GM18858 (cell line): ENCODE results near the gene POFUT2.
"Not testable (repeated sequence)": the region's sequence is repeated elsewhere in the genome, so short reads cannot be mapped to it uniquely, and the experiment has no call there.

Source experiments
- ATAC-seq: cut with Tn5 transposase; IDR thresholded peaks from one replicate; pipeline ENCODE4 v1.9.1; 2021; ENCODE audit not compliant: unreplicated experiment

POFUT2 gene

DNA sequence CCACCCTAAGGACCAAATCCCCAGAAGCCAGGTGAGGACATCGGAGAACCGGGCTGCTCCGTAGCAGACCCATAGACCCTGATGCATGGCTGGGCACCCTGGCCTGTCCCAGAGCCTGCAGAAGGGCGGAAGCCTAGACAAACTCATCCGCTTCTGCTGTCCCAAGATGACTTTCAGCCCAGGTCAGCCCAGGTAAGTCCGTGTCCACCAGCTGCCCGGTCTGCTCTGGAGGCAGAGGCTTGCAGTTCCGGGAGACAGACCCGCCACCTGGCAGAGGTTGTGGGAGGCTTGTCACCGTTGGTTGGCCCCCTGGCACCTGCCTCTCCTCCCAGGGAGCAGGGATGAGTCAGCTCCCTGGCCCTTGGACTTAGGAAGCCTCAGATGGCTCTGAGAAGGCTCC is 22.8 kb upstream of the POFUT2 start:
- no peak for ATAC-seq

DNA sequence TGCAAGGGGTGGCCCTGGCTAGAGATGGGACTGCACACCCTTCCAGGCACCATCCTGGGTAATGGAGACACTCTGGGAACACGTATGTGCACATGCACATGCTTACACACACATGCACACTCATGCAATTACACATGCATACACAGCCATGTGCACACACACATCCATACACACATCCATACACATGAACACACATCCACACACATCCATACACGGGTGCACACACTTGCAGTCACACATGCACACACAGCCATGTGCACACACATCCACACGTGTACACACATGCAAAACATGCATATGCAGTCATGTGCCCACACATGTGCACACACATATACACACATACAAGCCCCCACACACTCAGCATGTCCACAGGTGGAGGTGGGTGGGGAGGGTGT is 22.3 kb upstream of the POFUT2 start:
- no peak for ATAC-seq

DNA sequence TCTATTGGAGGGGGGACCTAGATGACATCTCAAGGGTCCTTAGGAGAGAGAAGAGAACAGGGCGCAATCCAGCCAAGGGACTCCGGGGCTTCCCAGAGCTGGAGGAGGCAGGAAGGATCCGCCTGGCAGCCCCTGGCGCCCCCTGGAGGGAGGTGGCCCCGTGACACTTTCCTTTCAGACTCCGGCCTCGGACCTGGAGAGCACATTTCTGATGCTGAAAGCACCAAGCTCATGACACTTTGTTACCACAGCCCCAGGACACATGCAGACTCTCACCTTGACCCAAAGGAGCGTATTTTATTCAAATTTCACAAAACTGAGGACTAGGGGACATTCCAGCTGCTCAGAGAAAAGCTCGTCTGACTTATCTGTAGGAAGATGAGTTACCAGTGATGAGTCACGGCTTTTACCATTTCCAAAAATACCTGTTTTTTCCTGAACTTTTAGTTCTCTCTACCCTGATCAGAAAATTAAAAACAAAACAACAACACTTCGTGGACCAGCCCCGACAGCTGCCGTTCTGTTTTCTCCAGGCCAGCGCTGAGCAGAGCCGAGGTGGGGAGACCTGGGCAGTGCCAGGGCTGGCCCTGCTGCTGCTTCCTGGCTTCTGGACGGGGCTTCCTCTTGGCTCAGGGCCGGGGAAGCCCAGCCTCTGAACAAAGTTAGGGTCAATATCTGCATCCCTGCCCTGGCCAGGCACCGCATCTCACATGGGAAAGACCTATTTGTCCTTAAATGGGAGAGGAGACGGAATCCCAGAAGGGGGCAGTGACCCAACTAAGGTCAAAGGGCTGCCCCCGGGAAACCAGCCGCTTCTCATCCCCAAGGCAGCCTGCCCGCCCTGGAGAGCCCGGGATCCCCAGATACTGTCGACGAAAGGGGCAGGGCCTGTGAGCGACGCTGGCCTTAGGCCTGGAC is 21.6 kb upstream of the POFUT2 start:
- ATAC-seq = no peak

DNA sequence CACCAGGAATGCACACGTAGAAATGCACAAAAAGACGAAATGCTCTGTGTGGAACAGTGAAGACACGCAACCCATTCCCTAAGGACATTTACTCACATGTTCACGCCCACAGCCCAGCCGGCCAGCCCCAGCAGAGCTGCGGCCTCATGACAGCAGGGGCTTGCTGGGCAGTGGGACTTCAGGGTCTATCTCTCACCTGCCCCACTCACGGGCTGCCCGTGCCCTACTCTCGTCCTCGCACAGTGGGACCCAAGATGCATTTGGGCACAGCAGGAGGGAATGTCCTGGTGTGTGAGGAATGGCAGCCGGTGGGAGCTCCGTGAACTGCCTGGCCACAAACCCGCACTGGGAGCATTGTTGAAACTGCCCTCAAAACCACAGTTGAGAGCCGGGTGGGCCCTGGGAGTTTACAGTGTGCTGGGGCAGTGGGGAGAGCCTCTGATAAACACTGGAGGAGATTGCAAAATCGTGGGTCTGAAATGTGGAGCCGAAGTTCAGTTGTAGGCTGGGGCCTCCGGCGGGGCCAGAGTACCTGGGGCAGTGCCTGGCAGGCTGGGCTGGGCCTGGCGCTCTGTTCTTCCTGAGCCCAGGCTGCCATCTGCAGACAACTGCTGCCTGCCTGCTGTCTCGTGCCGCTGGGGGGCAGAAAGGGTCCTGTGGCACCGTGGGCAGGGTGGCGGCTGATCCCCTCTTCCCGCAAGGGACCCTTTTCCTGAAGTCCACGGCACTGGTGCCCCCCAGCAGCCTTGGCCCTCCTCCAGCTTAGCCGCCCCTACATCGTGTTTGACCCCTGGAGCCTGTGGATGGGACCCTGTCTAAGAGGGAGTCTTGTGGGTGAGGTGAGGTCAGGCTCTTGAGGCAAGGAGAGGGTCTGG is 20.7 kb upstream of the POFUT2 start:
- ATAC-seq = no peak

DNA sequence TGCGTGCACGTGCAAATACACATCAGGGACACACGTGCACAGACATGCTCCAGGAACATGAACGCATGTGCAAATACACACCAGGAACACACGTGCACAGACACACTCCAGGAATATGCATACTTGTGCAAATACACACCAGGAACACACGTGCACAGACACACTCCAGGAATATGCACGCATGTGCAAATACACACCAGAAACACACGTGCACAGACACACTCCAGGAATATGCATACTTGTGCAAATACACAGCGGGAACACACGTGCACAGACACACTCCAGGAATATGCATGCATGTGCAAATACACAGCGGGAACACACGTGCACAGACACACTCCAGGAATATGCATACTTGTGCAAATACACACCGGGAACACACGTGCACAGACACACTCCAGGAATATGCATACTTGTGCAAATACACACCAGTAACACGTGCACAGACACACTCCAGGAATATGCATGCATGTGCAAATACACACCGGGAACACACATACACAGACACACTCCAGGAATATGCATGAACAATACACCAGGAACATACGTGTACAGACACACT is 20.0 kb upstream of the POFUT2 start:
- ATAC-seq = not testable (repeated sequence)

DNA sequence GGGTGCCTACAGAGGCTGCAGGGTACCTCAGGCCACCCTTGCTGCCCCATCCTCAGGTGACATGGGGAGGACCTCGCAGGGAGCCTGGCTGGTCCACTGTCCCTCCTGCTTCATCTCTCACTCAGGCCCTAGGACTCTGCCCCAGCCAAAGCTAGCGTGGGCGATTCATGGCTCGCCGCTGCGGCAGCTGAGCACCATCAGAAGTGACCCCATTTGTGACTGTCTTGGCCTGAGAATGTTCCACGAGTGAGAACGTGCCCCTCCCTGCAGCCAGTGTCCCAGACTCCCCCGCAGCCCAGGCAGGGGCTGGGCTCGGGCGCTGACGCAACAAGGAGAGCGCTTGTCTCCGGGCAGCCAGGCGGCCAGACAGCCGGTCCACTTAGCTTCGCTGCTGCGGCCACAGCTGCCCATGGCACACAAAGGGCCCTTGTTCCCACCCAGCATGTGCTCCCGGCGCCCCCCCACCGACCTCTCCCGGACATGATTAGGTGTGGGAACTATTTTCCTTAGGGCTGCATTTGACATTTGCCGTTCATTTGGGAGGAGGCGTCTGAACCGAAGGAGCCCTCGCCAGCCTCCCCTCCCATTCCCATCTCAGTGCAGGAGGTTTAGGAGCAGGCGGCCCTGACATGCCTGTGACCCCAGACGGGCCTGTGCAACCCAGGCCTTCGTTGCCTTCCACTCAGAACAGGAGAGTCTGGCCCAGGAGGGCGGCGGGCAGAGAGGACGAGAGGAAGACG is 19.3 kb upstream of the POFUT2 start:
- no peak for ATAC-seq

DNA sequence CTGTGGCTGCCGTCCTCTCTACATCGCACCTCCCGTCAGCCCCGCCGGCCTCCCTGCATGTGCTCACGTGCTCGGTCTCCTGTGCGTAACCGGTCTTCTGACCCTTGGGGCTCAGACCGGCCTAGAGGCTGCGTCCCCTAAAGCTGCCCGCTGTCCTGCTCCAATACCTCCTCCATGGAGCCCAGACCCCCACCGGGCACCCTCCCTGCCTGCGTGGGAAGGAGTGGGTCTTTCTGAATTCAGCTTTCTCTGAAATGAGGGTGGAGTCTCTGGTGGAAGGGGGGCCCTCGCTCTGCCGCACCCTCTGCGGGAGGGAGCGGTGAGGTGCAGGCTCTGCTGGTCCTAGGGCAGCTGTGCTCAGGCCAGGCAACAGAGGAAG is 18.7 kb upstream of the POFUT2 start:
- ATAC-seq = no peak

DNA sequence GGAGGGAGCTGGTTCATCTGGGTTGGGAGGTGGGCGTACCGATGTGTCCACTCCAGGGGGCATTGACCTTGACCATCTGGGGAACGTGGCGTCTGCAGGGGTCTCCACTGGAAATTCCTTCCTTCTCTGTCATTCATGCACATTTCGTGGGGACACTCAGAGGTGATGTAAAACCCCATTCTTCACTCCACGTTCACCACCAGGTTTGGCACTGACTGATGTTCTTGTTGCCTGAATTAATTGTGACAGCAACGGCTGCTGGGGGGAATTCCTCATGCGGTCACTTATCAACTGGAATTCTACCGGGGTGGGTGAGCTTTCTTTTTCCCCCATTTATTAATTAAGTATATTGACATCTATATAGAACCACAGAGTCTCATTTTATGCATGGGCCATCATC is 18.1 kb upstream of the POFUT2 start:
- no peak for ATAC-seq

DNA sequence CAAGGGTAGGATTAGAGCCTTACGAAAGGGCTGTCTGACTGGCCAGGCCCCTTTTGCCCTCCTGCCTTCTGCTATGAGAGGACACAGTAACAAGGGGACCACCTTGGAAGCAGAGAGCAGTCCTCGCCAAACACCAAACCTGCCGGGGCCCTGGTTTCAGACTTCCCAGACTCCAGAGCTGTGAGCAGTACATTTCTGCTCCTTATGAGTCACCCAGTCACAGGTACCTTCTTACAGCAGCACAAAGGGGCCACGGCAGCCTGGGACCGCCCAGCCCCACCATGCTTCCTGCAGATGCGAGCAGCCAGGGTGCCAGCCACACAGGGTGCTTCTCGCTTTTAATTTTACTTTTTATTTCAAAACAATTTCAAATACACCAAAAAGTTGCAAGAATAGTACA is 17.2 kb upstream of the POFUT2 start:
- ATAC-seq = no peak

DNA sequence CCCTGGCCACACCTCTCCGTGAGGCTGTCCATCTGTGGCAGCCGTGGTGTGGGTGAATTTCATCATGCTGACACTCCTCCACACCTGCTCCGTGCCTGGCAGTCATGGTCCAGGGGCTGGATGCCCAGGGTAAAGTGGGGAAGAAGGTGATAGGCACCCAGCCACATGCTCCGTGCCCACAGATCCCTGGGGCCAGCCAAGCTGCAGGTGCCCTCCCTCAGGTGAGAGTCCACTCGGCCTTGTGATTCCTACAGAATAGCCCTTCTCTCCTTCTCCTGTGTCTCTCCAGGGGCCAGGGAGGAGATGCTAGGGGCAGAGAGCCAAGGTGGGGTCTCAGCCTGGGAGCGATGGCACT is 16.8 kb upstream of the POFUT2 start:
- no peak for ATAC-seq

DNA sequence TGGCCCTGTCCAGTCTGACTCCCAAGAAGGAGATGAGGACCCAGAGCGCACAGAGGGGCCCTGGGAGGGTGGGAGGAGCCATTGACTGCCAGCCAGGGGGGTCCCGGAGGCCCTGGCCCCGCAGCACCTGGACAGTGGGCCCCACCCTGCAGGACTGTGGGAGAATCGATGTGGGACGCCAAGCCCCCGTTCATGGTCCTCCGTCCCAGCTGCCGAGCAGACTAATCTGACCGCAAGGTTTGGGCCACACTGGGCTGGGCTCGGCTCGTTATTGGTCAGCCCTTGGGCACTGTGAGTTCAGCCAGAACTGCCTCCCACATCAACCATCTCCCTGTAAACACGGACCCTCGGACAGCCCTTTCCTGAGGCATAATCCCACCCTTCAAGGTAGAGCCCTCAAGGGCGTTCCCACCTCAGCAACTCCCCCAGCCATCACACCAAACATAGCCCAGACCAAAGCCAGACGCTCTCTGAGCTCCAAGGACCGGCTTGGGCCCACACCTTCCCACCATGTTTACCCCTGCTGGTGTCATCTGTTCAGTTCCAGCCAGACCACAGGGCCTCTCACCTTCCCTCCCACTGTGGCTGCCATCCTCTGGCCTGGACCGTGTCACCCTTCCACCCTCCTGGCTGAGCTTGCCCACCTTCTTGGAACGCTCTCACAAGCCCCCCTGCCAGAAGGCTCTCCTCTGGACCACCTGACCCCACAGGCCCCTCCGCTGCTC is 16.2 kb upstream of the POFUT2 start:
- ATAC-seq = no peak

DNA sequence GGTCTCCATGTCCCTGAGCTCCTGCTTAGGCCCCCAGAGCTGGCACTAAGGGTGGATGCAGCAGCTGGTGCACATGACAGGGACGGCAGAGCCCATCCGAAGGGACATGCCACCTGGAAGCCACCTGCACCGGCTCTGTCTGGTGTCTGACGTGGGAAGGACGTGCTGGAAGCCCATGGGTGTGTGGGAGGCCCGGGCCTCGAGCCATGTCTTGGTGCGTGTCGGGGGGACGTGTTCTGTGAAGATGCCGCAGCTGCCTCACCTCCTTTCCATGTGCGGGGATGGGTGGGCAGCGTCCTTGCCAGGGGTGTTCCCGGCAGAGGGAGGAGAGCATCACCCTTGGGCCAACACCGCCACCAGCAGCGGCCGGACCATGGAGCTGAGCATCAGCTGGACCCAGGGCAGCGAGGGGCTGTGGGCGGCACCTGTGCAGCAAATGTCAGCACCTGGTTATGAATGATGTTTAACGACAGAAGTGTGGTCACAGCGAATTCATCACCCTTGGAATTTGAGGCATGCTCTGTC is 15.5 kb upstream of the POFUT2 start:
- no peak for ATAC-seq

DNA sequence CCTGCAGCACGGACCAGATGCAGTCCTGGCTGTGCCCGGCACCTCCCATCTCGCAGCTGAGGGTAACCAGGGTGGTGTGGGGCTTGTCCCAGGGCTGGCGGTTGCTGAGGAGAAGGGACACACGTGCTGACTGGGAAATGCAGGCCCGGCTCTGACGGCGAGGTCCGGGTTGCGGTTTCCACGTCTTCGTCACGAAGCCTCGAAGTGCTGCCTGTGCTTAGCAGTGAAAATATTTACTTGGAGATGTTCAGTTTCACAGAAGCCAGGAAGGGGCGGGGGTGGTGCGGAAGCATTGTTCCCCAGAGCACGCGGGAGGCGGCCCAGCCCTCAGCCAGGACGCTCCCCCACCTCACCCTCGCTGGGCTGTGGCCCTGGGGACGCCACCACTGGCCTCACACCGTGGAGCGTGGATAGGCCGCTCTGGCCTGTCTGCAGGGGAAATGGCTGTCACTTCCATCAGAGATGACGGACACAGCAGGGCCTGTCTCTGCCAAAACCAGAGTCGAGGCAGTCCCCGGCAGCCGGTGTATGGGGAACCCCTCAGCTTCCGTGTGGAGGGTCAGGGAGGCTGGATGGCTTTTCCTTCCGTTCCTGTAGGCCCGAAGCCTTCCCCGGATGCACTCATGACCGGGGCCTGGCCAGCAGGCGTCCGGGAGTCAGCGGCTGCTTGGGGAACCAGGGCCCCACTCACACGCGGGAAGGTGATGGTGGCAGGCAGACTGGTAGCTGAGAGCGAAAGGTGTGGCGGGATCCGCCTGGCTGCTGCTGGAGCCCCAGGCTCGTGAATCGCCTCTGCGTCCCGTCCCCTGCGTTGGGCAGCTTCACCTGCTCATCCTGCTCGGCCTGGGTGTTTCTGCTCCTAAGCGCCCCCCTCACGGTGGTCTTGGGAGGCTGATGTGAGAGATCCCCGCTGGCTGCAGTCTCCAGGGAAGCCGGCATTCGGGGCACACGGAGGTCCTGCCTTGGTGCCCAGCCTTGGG is 14.7 kb upstream of the POFUT2 start:
- no peak for ATAC-seq

DNA sequence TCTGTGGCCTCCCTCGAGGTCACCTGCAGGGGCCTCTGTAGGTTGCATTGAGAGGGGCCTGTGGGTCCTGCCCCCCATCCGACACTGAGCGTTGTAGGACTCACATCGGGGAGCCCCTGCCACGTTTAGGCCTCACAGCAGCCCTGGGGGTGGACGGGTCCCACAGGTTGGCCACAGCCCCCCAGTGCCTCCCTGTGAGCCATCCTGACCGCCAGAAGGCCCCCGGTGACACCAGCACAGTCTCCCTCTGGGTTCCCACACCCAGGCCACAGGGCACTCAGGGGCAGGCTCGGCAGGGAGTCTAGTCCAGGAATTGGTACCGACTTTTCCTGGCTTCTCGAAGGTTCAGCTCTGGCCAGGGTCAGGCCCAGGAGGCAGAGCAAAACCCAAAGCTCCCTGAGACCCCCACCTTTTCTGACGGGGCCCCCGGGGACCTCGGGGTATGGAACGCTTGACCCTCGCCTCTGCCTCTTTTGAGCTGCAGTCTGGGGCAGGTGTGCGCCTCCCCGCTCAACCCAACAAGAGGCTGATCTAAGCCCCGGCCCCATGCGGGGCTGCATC is 13.9 kb upstream of the POFUT2 start:
- ATAC-seq = no peak

DNA sequence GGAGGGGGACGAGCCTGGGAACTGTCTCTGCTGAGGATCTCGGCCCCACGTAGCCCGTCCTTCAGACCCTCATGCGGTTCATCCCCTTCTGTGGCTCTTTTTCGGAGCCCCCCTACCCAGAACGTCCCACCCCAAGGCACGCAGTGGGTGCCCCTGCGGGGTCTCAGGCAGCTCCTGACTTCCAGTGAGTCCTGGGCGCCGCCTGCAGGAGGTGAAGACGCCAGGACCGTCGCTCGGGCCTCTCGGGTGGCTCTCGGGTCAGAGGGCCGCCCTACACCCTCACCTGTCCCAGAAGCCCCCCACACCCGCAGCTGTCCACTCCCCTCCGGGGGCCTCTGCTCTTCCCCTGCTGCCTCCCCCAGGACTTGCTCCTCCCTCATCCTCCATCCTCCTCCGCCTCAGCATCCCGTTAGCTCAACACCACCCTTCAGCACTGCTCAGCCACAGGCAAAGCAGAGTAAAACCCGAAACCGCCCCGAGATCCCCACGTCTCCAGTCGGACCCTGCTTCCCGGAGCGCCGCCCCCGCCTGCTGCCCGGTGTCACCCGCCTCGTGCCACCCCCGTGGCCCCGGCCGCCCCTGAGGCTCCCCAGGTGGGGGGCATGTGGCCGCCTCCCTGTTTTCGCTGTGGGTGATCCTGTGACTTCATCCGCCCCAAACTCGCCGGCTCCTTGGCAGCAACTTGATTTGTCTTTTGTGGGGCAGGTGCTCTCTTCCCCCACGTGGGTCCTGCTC is 13.3 kb upstream of the POFUT2 start:
- ATAC-seq = no peak

DNA sequence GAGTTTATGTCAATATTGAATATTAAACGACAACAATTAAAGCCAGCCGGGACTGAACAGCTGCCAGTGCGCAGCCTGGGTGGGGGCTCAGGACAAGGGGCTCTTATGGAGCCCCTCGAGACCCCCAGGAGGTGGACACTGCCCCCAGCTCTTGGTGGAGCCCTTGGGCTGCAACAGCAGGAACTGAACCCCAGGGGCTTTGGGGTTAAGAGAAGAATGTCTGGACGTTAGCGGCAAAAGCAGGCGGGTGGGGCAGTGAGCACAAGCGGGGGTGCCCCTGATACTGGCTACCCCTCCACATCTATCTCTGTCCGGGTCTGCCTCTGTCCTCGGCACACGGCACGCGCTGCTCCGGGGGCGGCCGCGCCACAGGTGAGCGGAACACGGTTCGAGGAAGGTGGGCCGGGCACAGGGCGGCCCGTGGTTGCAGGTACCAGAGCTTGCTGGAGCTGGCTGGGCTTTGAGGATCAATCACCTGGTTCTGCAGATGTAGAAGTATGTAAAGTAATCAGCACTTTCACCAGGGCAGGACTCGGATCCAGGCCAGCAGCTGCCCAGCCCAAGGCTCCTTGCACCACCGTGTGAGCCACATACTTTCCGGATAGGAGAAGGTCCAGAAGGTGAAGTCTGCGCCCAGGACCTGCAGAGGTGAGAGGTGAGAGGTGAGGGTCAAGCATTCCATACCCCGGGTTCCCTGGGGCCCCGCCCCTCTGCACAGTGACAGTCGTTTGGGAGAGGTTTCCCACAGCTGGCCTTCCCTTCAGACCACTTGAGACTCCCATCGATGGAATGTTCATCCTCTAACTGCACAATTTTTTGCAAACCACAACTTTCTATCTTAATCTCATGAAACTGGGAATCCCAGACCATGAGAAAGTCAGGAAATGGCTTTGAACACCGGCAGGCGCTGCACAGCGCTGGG is 12.4 kb upstream of the POFUT2 start:
- no peak for ATAC-seq
